ENCODE results near the gene VIPAS39. TPM values are rescaled to one million over a fixed set of nuclear protein-coding genes. Genes with fewer than 3 reads are reported as not detected.

VIPAS39 gene
- total RNA-seq, 1 donor from 2014 or later: 17.8 TPM

DNA sequence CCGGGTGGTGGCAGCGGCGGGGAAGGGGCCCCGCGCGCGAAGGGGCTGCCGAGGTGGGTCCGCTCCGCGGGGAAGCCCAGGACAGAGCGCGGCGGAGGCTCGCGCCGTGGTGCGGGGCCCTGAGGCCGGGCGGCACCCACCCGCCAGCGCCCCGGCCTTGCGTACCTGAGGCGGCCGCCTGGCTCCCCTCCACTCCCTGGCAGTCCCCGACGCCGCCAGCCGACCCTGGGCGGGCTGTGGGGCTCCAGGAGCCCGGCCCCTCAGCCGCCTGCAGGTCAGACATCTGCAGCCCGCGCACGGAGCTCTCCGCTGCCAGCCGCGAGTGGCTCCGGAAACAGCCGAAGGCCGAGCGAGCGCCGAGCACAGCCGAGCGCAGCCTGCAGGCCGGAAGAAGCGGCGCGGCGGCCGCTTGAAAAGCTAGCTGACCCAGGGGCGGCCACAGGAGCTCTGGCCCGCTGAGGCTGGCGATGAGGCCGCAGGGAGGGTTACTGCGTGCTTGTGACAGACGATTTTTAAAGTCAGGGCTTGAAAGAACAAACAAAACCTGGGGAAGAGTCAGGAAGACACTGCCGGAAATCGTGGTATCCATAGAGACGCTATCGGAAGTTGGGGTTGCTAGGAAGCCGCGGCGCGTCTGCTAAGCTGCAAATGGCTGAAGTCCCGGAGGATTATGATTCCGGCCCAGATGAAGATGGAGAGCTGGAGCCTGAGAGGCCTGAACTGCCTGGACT lies 80.5 kb downstream of the VIPAS39 start, which contains the start of the genes SAMD15 and TMED8:
Gene SAMD15, plus strand, starts transcription at position 609 of the 731 bp plus-strand sequence. Its CDS starts 40 bp downstream, at position 649.
Gene TMED8, minus strand, starts transcription at position 324 of the 731 bp plus-strand sequence. Its CDS starts 41 bp downstream, at position 283.
- peak; percentile 51 for DNase-seq (ENCODE audit: low read depth)
- TF ChIP-seq, protein P1, sequence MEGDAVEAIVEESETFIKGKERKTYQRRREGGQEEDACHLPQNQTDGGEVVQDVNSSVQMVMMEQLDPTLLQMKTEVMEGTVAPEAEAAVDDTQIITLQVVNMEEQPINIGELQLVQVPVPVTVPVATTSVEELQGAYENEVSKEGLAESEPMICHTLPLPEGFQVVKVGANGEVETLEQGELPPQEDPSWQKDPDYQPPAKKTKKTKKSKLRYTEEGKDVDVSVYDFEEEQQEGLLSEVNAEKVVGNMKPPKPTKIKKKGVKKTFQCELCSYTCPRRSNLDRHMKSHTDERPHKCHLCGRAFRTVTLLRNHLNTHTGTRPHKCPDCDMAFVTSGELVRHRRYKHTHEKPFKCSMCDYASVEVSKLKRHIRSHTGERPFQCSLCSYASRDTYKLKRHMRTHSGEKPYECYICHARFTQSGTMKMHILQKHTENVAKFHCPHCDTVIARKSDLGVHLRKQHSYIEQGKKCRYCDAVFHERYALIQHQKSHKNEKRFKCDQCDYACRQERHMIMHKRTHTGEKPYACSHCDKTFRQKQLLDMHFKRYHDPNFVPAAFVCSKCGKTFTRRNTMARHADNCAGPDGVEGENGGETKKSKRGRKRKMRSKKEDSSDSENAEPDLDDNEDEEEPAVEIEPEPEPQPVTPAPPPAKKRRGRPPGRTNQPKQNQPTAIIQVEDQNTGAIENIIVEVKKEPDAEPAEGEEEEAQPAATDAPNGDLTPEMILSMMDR (conservative IDR thresholded peaks at IDR 0.05; ENCODE audit: low read depth, low read length): no peak
- peak within 1 kb of the TSS; percentile 90 for H3K4me3 ChIP-seq (ENCODE audit: low read depth, low read length)

Other genes starting within 250 kb of the VIPAS39 start
- 0.12 and 0.14 TPM in 2 replicates for gene NGB, start 186.4 kb downstream of the VIPAS39 start, total RNA-seq
- 15.5 and 17.8 TPM in 2 replicates for gene POMT2, start 136.7 kb downstream of the VIPAS39 start, total RNA-seq
- 23.8 and 36.1 TPM in 2 replicates for gene GSTZ1, start 136.6 kb downstream of the VIPAS39 start, total RNA-seq
- gene TMED8, start 80.5 kb downstream of the VIPAS39 start, total RNA-seq: 9.9 and 10.1 TPM in 2 replicates
- 0.40 and 0.58 TPM in 2 replicates for gene SAMD15, start 80.2 kb downstream of the VIPAS39 start, total RNA-seq
- gene NOXRED1, start 34.1 kb downstream of the VIPAS39 start, total RNA-seq: not detected in 2 replicates
- 122 and 211 TPM in 2 replicates for gene AHSA1, start 492 bp upstream of the VIPAS39 start, total RNA-seq
- gene ISM2, start 41.2 kb upstream of the VIPAS39 start, total RNA-seq: 0.75 TPM in 1 of 2 replicates, not detected in the other
- 34.9 and 42.8 TPM in 2 replicates for gene SPTLC2, start 159.0 kb upstream of the VIPAS39 start, total RNA-seq

Measured in epithelial cell of proximal tubule (primary cell).